ENCODE results near the gene CAPN13.

GRCh38 chr2:30710016-30710415, 97.2 kb downstream of the CAPN13 start:
- TF ChIP-seq POLR2AphosphoS5 (IDR thresholded peaks at IDR 0.05; ENCODE audit: low read depth, low read length) (no peak), TAF1 (IDR thresholded peaks at IDR 0.05; ENCODE audit: borderline replicate concordance, low read depth, low read length) (no peak)
